BJ (cell line): ENCODE data around the gene TMEM178B. TPM values are rescaled to one million over a fixed set of nuclear protein-coding genes. Genes with fewer than 3 reads are reported as not detected.
"Not testable (repeated sequence)": the region's sequence is repeated elsewhere in the genome, so short reads cannot be mapped to it uniquely, and the experiment has no call there.

Experiments used
- CTCF ChIA-PET: fragments of 350-600 bp; formaldehyde crosslinking; extraction: SDS; loops from one replicate; lab custom pipeline; 2021; ENCODE audit warnings: antibody characterized with exemption, inconsistent platforms; lab: Yijun Ruan, JAX
- POLR2A ChIA-PET: fragments of 300-600 bp; sonication (Branson Sonifier 250); formaldehyde crosslinking; extraction: SDS; loops from one replicate; lab custom pipeline; 2021; ENCODE audit warnings: antibody characterized with exemption; lab: Charles Lee
- DNase-seq: peaks from one replicate; pipeline ENCODE4 v3.0.0-alpha.2; 2011; ENCODE audit warnings: low read depth
- H3K27me3 ChIP-seq: 2 replicates; pipeline ENCODE4 v1.6.0; 2011; ENCODE audit warnings: low read length; ENCODE audit not compliant: control insufficient read depth, insufficient read depth
- H3K36me3 ChIP-seq: 2 replicates; pipeline ENCODE4 v1.5.1; 2011; ENCODE audit warnings: low read length; ENCODE audit not compliant: control insufficient read depth, insufficient read depth
- H3K4me3 ChIP-seq: 2 replicates; pipeline ENCODE4 v1.5.1; 2011; ENCODE audit warnings: low read depth, mild to moderate bottlenecking, control low read depth, low read length
- polyA plus RNA-seq: library from polyadenylated mRNA; depleted of rRNA; stranded (reverse); fragments of >200 nt; gene quantifications from 2 replicates; pipeline ENCODE4 v1.2.3, GENCODE V29; 2011
- TF ChIP-seq, protein P1 (sequence below): IDR thresholded peaks from 2 replicates; pipeline ENCODE4 v1.5.1; 2011; ENCODE audit warnings: low read depth, mild to moderate bottlenecking, control low read depth, inconsistent platforms, low read length, moderate library complexity; ENCODE audit not compliant: insufficient read depth

TMEM178B gene
- polyA plus RNA-seq, 1 experiment: 0.43 TPM

DNA sequence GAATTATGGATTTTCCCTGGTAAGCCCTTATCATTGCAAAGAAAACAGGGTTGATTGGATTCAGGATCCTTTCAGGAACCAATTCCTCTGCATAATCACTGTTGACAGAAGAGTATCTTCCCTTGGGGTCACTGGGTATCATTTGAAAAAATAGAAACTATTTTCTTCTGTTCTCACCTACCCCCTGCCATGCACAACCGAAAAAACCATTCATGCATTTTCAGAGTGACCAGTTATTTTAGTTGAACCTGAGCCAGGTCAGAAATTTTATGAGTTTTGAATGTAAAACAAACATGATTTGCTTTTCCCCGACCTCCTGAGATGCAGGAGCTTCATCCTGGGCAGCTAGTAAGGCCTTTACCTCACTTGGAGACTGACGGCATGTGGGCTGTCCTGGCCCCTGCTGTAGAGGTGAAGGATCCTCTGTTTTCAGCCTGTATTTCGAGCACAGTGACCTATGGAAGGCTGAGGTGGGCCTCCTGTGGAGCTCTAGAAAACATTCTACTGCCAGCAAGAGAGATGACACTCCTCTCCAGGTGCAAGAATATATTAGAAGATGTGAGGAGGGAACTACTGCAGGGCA, 30.1 kb downstream of the TMEM178B start:
- ChIA-PET CTCF (no interaction called here), POLR2A (no interaction called here)
- TF ChIP-seq, protein P1, sequence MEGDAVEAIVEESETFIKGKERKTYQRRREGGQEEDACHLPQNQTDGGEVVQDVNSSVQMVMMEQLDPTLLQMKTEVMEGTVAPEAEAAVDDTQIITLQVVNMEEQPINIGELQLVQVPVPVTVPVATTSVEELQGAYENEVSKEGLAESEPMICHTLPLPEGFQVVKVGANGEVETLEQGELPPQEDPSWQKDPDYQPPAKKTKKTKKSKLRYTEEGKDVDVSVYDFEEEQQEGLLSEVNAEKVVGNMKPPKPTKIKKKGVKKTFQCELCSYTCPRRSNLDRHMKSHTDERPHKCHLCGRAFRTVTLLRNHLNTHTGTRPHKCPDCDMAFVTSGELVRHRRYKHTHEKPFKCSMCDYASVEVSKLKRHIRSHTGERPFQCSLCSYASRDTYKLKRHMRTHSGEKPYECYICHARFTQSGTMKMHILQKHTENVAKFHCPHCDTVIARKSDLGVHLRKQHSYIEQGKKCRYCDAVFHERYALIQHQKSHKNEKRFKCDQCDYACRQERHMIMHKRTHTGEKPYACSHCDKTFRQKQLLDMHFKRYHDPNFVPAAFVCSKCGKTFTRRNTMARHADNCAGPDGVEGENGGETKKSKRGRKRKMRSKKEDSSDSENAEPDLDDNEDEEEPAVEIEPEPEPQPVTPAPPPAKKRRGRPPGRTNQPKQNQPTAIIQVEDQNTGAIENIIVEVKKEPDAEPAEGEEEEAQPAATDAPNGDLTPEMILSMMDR: no peak
- DNase-seq: no peak
- Histone ChIP-seq H3K36me3 (no peaks in the 10 kb centered on the region), H3K27me3 (no peaks in the 10 kb centered on the region), H3K4me3 (no peak overlapping the region)

GRCh38 chr7:141113131-141113530, 39.3 kb downstream of the TMEM178B start:
- TF ChIP-seq, protein P1: no peak
- CTCF ChIA-PET: no interaction called here
- H3K4me3 ChIP-seq: no peak overlapping the region
- no peaks in the 10 kb centered on the region for H3K27me3 ChIP-seq
- H3K36me3 ChIP-seq: no peaks in the 10 kb centered on the region
- no peak for DNase-seq
- POLR2A ChIA-PET: no interaction called here

- Histone ChIP-seq H3K27me3 (no peaks in the 10 kb centered on the region), H3K36me3 (no peaks in the 10 kb centered on the region), H3K4me3 (no peak overlapping the region)
- ChIA-PET CTCF (no interaction called here), POLR2A (no interaction called here)
- no peak for DNase-seq
- TF ChIP-seq, protein P1: no peak
Observed at GRCh38 chr7:141114029-141114664, 40.3 kb downstream of the TMEM178B start.

DNA sequence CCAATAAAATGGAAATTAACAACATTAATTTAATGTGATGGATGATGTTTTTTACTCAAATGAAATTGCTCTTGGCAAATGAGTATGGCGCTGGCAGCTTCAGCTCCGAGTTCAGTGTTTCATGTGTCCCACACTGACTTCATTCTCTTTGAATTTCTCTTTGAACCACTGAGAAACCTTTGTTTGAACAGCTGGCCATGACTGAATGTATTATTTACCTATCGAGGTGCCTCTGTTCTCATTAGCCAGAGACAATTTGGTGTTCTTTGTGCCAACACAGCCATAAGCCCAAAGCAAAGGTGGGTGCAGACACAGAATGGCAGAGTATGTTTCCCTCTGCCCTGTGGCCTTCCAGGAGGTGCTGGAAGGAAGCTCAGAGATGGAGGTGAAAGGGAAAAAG, 42.1 kb downstream of the TMEM178B start:
- TF ChIP-seq, protein P1: no peak
- CTCF ChIA-PET: no interaction called here
- H3K36me3 ChIP-seq: no peaks in the 10 kb centered on the region
- POLR2A ChIA-PET: no interaction called here
- no peak overlapping the region for H3K4me3 ChIP-seq
- no peaks in the 10 kb centered on the region for H3K27me3 ChIP-seq
- no peak for DNase-seq

DNA sequence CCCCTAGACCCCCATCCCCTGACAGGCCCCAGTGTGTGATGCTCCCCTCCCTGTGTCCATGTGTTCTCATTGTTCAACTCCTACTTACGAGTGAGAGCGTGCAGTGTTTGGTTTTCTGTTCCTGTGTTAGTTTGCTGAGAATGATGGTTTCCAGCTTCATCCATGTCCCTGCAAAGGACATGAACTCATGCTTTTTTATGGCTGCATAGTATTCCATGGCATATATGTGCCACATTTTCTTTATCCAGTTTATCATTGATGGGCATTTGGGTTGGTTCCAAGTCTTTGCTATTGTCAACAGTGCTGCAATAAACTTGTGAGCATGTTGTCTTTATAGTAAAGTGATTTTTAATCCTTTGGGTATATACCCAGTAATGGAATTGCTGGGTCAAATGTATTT, 42.8 kb downstream of the TMEM178B start:
- H3K27me3 ChIP-seq, CTCF ChIA-PET, DNase-seq, H3K4me3 ChIP-seq, POLR2A ChIA-PET, H3K36me3 ChIP-seq: not testable (repeated sequence)

DNA sequence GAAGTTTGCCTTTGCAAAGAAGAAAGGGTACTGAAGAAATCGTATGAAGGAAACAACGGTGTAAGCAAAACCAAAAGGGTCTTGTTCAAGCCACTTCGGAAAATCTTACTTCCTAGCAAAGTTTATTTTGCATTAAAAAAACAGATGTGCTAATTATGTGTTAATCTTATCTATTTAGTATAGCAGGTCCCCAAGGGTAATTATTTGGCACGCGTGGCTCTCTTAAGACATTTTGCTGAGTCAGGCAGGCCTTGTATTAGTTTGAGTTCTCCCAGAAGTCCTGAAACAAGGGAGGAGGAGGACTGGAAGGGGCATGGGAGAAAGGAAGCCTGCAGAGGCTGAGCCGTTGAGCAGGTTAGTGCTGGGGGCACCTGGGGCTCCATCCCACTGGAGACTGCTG, 44.9 kb downstream of the TMEM178B start:
- no peaks in the 10 kb centered on the region for H3K36me3 ChIP-seq
- TF ChIP-seq, protein P1: no peak
- ChIA-PET POLR2A (no interaction called here), CTCF (no interaction called here)
- H3K4me3 ChIP-seq: no peak overlapping the region
- H3K27me3 ChIP-seq: no peaks in the 10 kb centered on the region
- DNase-seq: no peak
